Naive thymus-derived CD8-positive, alpha-beta T cell (primary cell): ENCODE data around the gene PHF23. TPM values are rescaled to one million over a fixed set of nuclear protein-coding genes. Genes with fewer than 3 reads are reported as not detected.
"Not testable (repeated sequence)": the region's sequence is repeated elsewhere in the genome, so short reads cannot be mapped to it uniquely, and the experiment has no call there.

ENCODE experiments used
- ATAC-seq, 2 donors: fragments of 150-1000 bp; cut with Tn5 transposase in 1 of 2; sonication (Bioruptor Pico), chemical (Tn5 transposase) in 1 of 2; 1 replicate in 1 of 2; 2 replicates in 1 of 2; pipeline ENCODE4 v1.10.0; 2021; ENCODE audit warnings: mild to moderate bottlenecking in 2 of 2, moderate library complexity in 2 of 2
- POLR2A ChIA-PET: fragments of 350-600 bp; sonication (Branson Sonifier 250); formaldehyde crosslinking; loops from one replicate; lab custom pipeline; 2021; ENCODE audit warnings: antibody characterized with exemption; lab: Charles Lee
- DNase-seq, 10 donors: peaks; one replicate each; pipeline versions ENCODE4 v3.0.0 to v3.0.0-alpha.2; 2020 to 2022
- H3K27ac Mint-ChIP-seq, 10 donors: one replicate each; pipeline ENCODE4 v1.8.0; 2020 to 2022; ENCODE audit warnings: mild to moderate bottlenecking in 10 of 10, mixed read lengths in 10 of 10, moderate library complexity in 4 of 10, inconsistent platforms in 1 of 10
- H3K27me3 Mint-ChIP-seq, 5 donors: one replicate each; pipeline ENCODE4 v1.8.0; 2021 to 2022; ENCODE audit warnings: mixed read lengths in 5 of 5
- H3K36me3 Mint-ChIP-seq, 3 donors: one replicate each; pipeline ENCODE4 v1.8.0; 2020 to 2022; ENCODE audit warnings: mixed read lengths in 3 of 3, mild to moderate bottlenecking in 2 of 3, inconsistent platforms in 1 of 3
- H3K4me1 Mint-ChIP-seq, 4 donors: one replicate each; pipeline ENCODE4 v1.8.0; 2021 to 2022; ENCODE audit warnings: mixed read lengths in 4 of 4
- H3K4me3 Mint-ChIP-seq, 10 donors: one replicate each; pipeline ENCODE4 v1.8.0; 2020 to 2022; ENCODE audit warnings: mild to moderate bottlenecking in 10 of 10, mixed read lengths in 10 of 10, moderate library complexity in 6 of 10, inconsistent platforms in 1 of 10
- H3K9me3 Mint-ChIP-seq, 9 donors: one replicate each; pipeline ENCODE4 v1.8.0; 2020 to 2022; ENCODE audit warnings: mixed read lengths in 9 of 9, mild to moderate bottlenecking in 3 of 9, inconsistent platforms in 1 of 9, moderate library complexity in 1 of 9
- polyA plus RNA-seq, 3 donors: library from polyadenylated mRNA; unstranded; fragments of 300-500 nt; fragmentation: Illumina TruSeq; gene quantifications; one replicate each; pipeline ENCODE4 v1.2.3, GENCODE V29; 2021
- total RNA-seq, 8 experiments: library from RNA in 2 of 8; stranded (reverse) in 2 of 8; gene quantifications; one replicate each; pipeline ENCODE4 v1.2.3 and lab custom pipeline; 2021 to 2026

PHF23 gene
- total and polyA plus RNA-seq, 5 experiments from 2014 or later = 18.1 to 53.9 (median 35.7) TPM

DNA sequence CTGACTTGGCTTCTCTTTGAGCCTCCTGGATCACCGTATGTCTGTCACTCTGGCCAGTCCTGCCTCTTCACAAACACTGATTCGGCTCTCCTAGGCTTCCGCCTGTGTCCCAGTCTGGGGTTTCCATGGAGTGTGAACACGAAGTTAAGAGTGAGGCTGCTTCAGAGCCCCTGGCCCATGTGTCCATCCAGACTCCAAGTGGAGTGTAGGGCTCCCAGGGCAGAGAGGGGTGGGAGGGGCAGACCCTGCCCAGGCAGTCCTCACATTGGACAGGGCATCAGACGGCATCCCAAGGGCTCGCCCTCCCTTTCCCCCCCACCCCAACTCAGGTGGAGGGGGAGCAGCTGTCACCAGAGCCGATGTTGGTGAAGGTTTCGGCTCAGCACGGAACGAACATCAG, 4.6 kb upstream of the PHF23 start:
- H3K4me3 Mint-ChIP-seq = peak overlapping the region in 3 of 10 donors; percentile 25 to 83 (median 59)
- not testable (repeated sequence) for ATAC-seq, H3K27me3 Mint-ChIP-seq, H3K9me3 Mint-ChIP-seq, DNase-seq
- H3K4me1 Mint-ChIP-seq = peaks cover 31 to 57% (median 46%) of the 10 kb centered on the region in 4 donors
- POLR2A ChIA-PET = interaction anchor here (1.5 to 18.2 kb wide), 4 partner anchors 9 to 50 kb away, joined by 3 to 371 read pairs (median 12); partner anchors contain the start of genes ACADVL and DLG4
- H3K27ac Mint-ChIP-seq = peak overlapping the region in 7 of 10 donors; percentile 48 to 100 (median 98)
- peaks cover 0 to 46% (median 4%) of the 10 kb centered on the region in 3 donors for H3K36me3 Mint-ChIP-seq

DNA sequence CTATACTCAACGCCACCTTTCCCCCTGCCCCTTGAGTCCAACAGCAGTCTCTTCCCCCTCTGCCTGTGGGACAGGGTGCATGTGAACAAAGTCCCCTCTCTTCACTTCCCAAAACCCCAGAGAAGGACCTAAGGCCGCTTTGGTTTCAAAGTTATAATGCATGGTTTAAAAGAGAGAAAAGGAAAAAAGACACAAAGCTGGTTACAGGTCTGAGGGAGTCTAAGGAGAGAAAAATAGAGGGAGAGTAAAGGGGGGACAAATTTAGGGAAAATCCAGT, 4.1 kb upstream of the PHF23 start:
- Mint-ChIP-seq H3K27me3 (peaks cover 0 to 3% (median 0%) of the 10 kb centered on the region in 5 donors), H3K4me3 (peak overlapping the region; percentile 79 to 98 (median 88)), H3K27ac (peak overlapping the region; percentile 88 to 100 (median 96)), H3K36me3 (peaks cover 0 to 46% (median 4%) of the 10 kb centered on the region in 3 donors), H3K9me3 (peaks cover 0 to 2% (median 0%) of the 10 kb centered on the region in 9 donors), H3K4me1 (peaks cover 28 to 53% (median 41%) of the 10 kb centered on the region in 4 donors)
- POLR2A ChIA-PET = interaction anchor here (1.3 to 18.2 kb wide), 8 partner anchors 6 to 208 kb away, joined by 3 to 371 read pairs (median 8); partner anchors contain the start of genes ACADVL, CTDNEP1, DLG4 and ELP5
- ATAC-seq = no peak
- no peak for DNase-seq

DNA sequence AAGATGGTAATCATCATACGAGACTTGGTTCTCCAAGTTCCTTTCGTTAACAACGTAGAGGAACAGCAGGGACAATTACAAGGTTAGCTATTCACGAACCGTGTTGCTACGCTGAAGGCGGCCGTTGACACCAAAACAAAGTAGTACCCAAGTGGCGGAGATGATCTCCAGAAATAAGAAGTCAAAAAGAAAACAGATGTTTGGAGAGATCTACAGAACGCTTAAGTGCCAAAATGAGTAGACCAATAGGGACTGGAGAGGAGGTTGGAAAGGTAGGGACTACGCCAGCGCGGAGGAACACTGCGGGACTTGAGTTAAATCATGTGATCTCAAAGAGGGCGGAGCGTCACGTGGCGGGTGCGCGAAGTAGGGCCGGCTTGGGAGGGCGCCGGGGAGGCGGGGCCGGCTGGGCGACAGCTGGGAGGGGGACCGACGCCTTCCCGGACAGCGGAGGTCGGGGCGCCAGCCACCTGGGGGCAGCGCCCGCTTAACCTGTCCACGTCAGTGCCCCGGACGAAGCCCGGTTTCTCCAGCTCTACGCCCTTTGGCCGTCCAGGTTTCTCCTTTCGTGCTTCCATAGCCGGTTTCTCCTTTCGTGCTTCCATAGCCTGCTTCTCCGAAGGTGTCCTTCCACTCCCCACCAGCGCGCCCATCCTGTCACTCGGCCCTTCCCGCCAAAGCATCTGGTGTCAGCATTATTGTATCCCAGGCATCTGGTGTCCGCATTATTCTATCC, 3.6 kb upstream of the PHF23 start:
- Mint-ChIP-seq H3K36me3 (peaks cover 0 to 46% (median 4%) of the 10 kb centered on the region in 3 donors), H3K27me3 (peaks cover 0 to 3% (median 0%) of the 10 kb centered on the region in 5 donors)

DNA sequence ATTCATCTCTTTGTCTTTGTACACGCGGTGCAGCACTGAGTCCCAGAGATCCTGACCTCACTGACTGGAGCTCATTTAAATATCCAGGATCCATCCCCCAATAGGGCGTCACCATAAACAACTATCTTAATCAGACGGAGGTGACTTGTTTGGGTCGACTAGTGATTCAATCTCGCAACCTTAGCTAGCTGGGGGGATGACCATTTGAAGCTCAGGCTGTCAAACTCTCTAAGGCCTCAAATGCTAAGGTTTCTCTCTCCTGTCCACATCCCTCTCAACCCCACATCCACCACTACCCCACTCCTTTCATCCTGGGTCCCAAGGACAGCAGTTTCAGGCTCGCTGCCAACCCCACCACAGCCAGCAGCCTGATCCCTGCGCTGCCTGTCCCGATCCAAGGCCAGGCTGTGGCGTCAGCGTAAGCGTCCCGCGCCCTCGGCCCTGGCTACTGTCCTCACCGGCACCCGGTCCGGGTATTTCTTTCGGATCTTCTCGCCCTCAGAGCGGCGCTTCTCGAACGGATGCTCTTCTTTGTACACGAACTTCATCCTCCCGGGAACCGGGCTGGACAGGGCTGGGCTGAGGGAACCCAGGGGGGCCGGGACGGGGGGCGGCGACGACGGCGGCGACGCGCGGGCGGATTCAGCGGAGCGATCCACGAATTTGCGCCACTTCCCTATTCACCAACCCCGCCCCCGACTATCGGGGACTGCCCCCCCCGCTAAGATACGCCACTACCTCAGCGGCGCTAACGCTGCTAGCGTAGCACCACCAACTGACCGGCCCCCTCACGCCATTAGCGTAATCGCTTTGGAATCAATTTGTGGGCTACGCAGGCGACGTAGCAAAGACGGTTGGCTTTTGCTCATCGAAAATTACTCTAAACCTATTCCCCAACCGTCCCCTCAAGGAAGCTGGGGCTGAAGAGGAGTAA, 2.8 kb upstream of the PHF23 start, which contains the start of gene GABARAP:
TSS of gene GABARAP (minus strand) at position 667 of the 934 bp plus-strand sequence. CDS start at position 548, 119 bp downstream.
- peak; percentile 16 to 29 for ATAC-seq
- peak; percentile 82 to 97 (median 90) for DNase-seq
- H3K4me3 Mint-ChIP-seq = peak within 1 kb of the TSS; percentile 83 to 100 (median 97)
- peaks cover 31 to 59% (median 44%) of the 10 kb centered on the region in 4 donors for H3K4me1 Mint-ChIP-seq
- peaks cover 0 to 3% (median 0%) of the 10 kb centered on the region in 5 donors for H3K27me3 Mint-ChIP-seq
- POLR2A ChIA-PET = interaction anchor here (0.6 to 18.2 kb wide), 22 partner anchors 7 to 926 kb away, joined by 3 to 371 read pairs (median 4); partner anchors contain the start of genes ACADVL, ACAP1, CTDNEP1 and DLG4
- peaks cover 0 to 49% (median 4%) of the 10 kb centered on the region in 3 donors for H3K36me3 Mint-ChIP-seq
- peak within 1 kb of the TSS; percentile 97 to 100 (median 99) for H3K27ac Mint-ChIP-seq
- peaks cover 0 to 2% (median 0%) of the 10 kb centered on the region in 9 donors for H3K9me3 Mint-ChIP-seq

More for the DNA sequence above, 3.6 kb upstream of the PHF23 start:
- peak; percentile 89 to 99 (median 92) for DNase-seq
- POLR2A ChIA-PET = interaction anchor here (0.6 to 18.2 kb wide), 17 partner anchors 7 to 925 kb away, joined by 3 to 371 read pairs (median 4); partner anchors contain the start of genes ACADVL, ACAP1, CTDNEP1 and DLG4
- H3K4me3 Mint-ChIP-seq = peak overlapping the region; percentile 83 to 100 (median 97)
- peaks cover 28 to 51% (median 41%) of the 10 kb centered on the region in 4 donors for H3K4me1 Mint-ChIP-seq
- H3K9me3 Mint-ChIP-seq = peaks cover 0 to 2% (median 0%) of the 10 kb centered on the region in 9 donors
- H3K27ac Mint-ChIP-seq = peak overlapping the region; percentile 97 to 100 (median 99)
- peak; percentile 37 to 51 for ATAC-seq

DNA sequence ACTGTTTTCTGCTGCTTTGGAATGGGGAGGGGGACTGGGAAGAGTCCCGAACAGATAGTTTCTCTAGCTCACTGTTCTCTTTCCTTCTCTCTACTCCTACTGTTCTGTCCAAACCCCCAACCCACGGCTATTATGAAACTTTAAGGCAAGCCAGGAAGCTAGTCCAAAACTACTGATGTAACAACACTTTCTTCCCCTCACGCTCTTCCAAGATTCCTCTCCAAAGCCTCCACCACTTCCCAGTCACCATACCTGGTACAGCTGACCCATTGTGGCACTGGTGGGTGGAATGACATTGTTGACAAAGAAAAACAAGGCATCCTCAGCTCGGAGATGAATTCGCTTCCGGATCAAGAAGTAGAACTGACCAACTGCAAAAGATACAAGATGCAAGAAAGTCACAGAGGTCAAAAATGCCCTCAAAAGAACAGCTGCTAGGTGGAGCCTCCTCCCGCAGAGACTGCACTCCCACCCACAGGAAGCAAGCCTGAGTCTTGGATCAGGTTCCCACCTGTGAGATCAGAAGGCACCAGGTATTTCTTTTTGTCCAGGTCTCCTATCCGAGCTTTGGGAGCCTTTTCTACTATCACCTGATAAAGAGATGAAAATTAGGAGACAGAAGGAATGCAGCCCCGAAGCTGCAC, 2.0 kb upstream of the PHF23 start:
- peaks cover 35 to 60% (median 44%) of the 10 kb centered on the region in 4 donors for H3K4me1 Mint-ChIP-seq
- DNase-seq = no peak
- POLR2A ChIA-PET = interaction anchor here (0.6 to 18.2 kb wide), 10 partner anchors 8 to 446 kb away, joined by 3 to 371 read pairs (median 4); partner anchors contain the start of genes ACADVL, ACAP1, CTDNEP1 and DLG4
- peak overlapping the region; percentile 83 to 100 (median 97) for H3K4me3 Mint-ChIP-seq
- H3K9me3 Mint-ChIP-seq = peaks cover 0 to 2% (median 0%) of the 10 kb centered on the region in 9 donors
- peaks cover 0 to 48% (median 2%) of the 10 kb centered on the region in 3 donors for H3K36me3 Mint-ChIP-seq
- no peak for ATAC-seq
- peak overlapping the region; percentile 97 to 100 (median 99) for H3K27ac Mint-ChIP-seq
- peaks cover 0 to 3% (median 0%) of the 10 kb centered on the region in 5 donors for H3K27me3 Mint-ChIP-seq

DNA sequence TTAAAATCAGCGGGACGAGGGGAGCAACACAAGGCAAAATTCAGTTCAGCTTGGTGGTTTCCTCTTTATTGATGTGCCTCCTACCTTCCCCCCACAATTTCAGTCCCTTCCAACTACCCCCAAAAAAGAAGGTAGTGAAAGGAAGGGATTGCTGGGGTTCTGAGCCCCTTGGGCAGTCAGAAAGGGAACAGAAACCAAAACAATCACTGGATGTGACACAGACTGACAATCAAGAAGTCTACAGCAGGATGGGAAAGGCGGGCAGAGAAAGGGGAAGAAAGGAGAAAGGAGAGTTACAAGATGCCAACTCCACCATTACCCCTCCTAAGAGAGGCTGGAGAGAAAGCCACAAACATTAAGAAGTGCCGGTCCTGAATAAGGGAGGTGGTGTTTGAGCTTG, 1.1 kb upstream of the PHF23 start:
- Mint-ChIP-seq H3K27ac (peak overlapping the region; percentile 81 to 100 (median 99)), H3K4me1 (peaks cover 40 to 65% (median 52%) of the 10 kb centered on the region in 4 donors), H3K9me3 (peaks cover 0 to 2% (median 0%) of the 10 kb centered on the region in 9 donors), H3K27me3 (peaks cover 0 to 3% (median 0%) of the 10 kb centered on the region in 5 donors), H3K36me3 (peaks cover 0 to 45% (median 2%) of the 10 kb centered on the region in 3 donors), H3K4me3 (peak overlapping the region; percentile 83 to 100 (median 96))
- ATAC-seq (no peak), DNase-seq (no peak)
- POLR2A ChIA-PET = interaction anchor here (1.1 to 18.2 kb wide), 7 partner anchors 9 to 447 kb away, joined by 3 to 371 read pairs (median 4); partner anchors contain the start of genes ACADVL, CLDN7, CTDNEP1 and DLG4

DNA sequence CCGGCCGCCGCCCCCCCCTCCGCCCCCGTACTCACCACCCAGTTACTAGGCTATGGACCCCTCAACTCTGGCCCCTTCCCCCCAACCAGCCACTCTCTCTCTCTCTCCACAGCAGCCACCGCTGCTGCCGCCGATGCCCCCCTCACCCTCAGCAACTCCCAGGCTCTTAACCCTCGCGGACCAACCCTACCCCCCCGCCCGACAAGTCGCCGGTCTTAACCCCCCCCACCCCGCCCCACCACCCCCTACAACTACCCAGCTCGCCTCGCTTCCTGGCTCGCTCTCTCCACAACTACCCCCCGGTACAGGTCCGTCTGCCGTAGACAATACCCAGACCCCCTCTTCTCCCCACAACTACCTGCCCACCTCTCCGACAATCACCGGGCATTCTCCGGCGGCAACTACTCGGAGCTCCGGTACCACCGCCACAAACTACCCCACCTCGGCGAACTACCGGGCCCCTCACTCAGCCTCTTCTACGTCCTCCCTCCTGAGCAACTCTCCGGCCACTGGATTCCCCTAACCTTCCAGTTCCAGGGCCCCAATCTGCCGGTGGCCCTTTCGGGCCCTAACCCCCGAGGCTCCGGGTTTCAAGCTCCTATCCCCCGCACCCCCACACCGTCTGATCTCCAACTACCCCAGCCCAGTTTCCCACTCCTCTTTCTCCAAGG, 702 bp downstream of the PHF23 start:
- Mint-ChIP-seq H3K27me3 (peaks cover 0 to 4% (median 0%) of the 10 kb centered on the region in 5 donors), H3K4me1 (peaks cover 49 to 81% (median 67%) of the 10 kb centered on the region in 4 donors), H3K36me3 (peaks cover 0 to 43% (median 2%) of the 10 kb centered on the region in 3 donors), H3K27ac (peak overlapping the region; percentile 78 to 100 (median 98)), H3K9me3 (peaks cover 0 to 2% (median 0%) of the 10 kb centered on the region in 9 donors), H3K4me3 (peak overlapping the region; percentile 83 to 100 (median 96))
- ATAC-seq = peak in 1 of 2 donors; percentile 0
- DNase-seq = peak in 5 of 10 donors; percentile 18 to 48 (median 32)
- POLR2A ChIA-PET = interaction anchor here (0.5 to 18.2 kb wide), 24 partner anchors 11 to 1752 kb away, joined by 3 to 371 read pairs (median 5); partner anchors contain the start of genes ACADVL, ACAP1, CTDNEP1 and DERL2

DNA sequence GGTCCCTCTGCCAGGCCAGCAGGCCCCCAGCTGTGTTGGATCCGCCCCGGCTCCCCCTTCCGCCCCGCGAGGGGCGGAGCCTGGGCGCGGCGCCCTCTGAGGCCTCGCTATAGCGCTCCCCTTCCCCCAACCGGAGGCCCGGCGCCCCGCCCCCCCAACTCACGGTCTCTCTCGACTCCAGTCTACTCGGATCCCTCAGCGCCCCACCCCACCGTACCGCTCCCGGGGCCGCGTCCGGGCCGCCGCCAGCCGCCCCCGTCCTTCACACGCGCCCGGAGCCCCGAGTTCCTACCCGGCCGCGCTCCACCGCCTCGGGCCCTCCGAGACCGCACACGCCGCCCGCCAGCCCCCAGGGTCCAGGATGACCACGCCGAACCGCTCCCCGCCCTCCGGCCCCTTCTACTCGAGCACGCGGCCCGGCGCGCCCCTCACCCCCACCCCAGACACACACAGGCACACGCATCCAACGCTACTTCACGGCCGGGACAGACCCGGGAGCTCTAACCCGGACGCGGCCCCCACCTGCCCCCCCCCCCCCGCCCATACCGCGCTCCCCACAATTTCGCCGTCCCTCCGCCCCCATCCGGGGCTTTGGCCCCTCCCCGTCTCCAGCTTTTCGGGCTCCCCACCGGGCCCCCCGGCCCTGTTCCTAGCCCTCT, 1.4 kb downstream of the PHF23 start:
- ATAC-seq (peak; percentile 31 to 35), DNase-seq (peak; percentile 63 to 94 (median 74))
- Mint-ChIP-seq H3K36me3 (peaks cover 0 to 40% (median 2%) of the 10 kb centered on the region in 3 donors), H3K4me1 (peaks cover 48 to 82% (median 69%) of the 10 kb centered on the region in 4 donors), H3K9me3 (peaks cover 0 to 2% (median 0%) of the 10 kb centered on the region in 9 donors), H3K4me3 (peak overlapping the region; percentile 75 to 98 (median 94)), H3K27me3 (peaks cover 0 to 4% (median 0%) of the 10 kb centered on the region in 5 donors), H3K27ac (peak overlapping the region; percentile 37 to 99 (median 97))
- POLR2A ChIA-PET = interaction anchor here (0.9 to 18.2 kb wide), 20 partner anchors 12 to 1752 kb away, joined by 3 to 371 read pairs (median 6); partner anchors contain the start of genes ACADVL, ACAP1, CTDNEP1 and DERL2

DNA sequence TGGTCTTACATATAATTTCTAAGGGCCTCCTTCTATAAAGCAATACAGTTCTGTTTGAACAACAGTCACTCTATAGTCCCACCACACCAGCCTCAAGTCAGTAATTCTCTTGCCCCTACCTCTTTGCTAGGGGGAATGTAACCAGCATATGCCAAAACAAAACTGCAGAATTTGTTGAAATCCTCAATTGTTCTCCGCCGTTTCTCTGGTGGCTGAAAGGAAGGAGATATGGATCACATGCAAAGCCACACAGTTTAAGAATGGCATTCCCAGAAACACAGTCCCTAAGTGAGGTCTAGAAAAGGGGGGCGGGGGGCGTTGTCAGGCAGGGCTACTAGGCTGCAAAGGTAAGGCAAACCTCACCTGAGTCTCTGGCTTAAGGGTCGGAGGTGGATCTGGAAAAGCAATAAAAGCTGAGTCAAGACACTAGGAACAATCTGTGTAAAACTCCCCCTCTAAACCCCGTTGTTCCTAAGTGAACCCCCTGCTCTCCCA, 1.9 kb downstream of the PHF23 start:
- Mint-ChIP-seq H3K27ac (peak overlapping the region; percentile 13 to 99 (median 90)), H3K27me3 (peaks cover 0 to 1% (median 0%) of the 10 kb centered on the region in 5 donors), H3K9me3 (no peaks in the 10 kb centered on the region), H3K4me3 (peak overlapping the region; percentile 75 to 98 (median 94)), H3K4me1 (peaks cover 46 to 82% (median 70%) of the 10 kb centered on the region in 4 donors), H3K36me3 (peaks cover 0 to 37% (median 2%) of the 10 kb centered on the region in 3 donors)
- no peak for ATAC-seq
- DNase-seq = no peak
- POLR2A ChIA-PET = interaction anchor here (1.3 to 18.2 kb wide), 8 partner anchors 12 to 450 kb away, joined by 3 to 371 read pairs (median 8); partner anchors contain the start of genes ACADVL, CTDNEP1, DLG4 and ELP5
